ENCODE data around the gene EHMT1. TPM values are rescaled to one million over a fixed set of nuclear protein-coding genes. Genes with fewer than 3 reads are reported as not detected.

The EHMT1 gene
- polyA plus RNA-seq, 1 of the 3 experiments (the other 2 are of a cell fraction): 39.5 TPM

DNA sequence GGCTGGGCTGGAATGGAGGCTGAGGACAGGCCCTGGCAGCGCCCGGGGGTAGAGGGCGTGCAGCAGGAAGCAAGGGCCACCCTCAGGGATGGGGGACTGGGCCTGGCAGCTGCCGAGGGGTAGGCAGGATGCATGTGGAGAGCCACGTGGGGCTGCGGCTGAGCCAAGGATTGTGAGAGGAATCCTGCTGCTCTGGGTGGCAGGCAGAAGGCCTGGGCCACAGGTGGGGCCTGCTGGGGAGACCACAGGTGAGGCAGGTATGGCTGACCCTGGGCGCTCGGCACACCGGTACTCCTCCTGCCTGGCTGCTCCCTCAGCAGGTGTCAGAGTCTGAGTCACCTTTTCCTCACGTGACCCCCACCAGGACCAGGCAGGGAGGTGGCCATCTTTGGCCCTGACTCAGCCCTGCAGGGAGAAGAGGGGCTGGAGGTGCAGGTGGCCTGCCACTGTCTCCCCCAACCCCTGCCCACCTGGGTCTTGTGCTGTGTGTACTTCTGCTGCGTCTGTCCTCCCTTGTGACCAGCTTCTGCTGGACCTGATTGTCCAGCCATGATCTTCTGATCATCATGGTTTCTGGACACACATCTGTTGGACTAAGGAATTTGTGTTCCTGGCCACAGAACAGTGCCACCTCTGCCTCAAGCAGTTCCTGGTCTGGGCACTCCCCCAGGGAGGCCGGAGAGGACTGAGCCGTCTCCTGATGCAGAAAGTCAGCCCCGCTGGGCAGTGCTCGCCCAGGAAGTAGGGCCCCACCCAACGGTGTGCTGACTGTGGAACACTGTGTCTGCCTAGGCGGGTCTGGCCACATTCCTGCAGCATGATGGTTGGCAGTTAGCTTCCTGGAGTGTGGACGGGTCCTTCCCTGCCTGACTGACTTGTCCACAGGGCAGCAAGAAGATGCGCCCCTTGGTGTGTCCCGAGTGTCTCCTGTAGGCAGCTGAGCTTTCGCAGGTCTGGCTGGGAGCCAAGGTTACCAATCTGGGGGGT is 6.9 kb upstream of the EHMT1 start:
- Histone ChIP-seq H3K36me3 (replicated peaks in 1 of 2; ENCODE audit: control insufficient read depth in 1 of 2, insufficient read depth in 2 of 2, low read length in 1 of 2) (peaks cover 3 to 24% of the 10 kb centered on the region in 2 experiments), H3K9ac (peak overlapping the region; percentile 49; the same call in 1 of the 2 replicates), H3F3A (replicated peaks; ENCODE audit: insufficient read depth) (peaks cover 8% of the 10 kb centered on the region), H3K4me2 (peak overlapping the region; percentile 51), H4K20me1 (ENCODE audit: insufficient read depth) (no peaks in the 10 kb centered on the region; the same call in 1 of the 2 replicates), H3K4me1 (ENCODE audit: control insufficient read depth in 1 of 2, insufficient read depth in 2 of 2, low read depth in 1 of 2, low read length in 1 of 2) (peaks cover 16 to 18% of the 10 kb centered on the region in 2 experiments; a peak in 3 of 4 replicates), H3K9me3 (no peaks in the 10 kb centered on the region), H3K4me3 (ENCODE audit: low read depth in 2 of 2, low read length in 1 of 2) (no peak overlapping the region), H3K27ac (ENCODE audit: low read depth in 2 of 2, low read length in 1 of 2) (peak overlapping the region; percentile 40 to 60), H3K9me2 (no peaks in the 10 kb centered on the region), H2AFZ (ENCODE audit: low read depth) (no peak overlapping the region), H3K27me3 (ENCODE audit: insufficient read depth) (no peaks in the 10 kb centered on the region), H3K79me2 (ENCODE audit: insufficient read depth) (peaks cover 62% of the 10 kb centered on the region)
- ChIA-PET CTCF (no interaction called here), POLR2A (no interaction called here)
- WGBS (ENCODE audit: low lambda C conversion rate): 54% methylated on average over 14 of the region's 21 CpGs
- peak; percentile 36 for DNase-seq
- TF ChIP-seq, protein P1, sequence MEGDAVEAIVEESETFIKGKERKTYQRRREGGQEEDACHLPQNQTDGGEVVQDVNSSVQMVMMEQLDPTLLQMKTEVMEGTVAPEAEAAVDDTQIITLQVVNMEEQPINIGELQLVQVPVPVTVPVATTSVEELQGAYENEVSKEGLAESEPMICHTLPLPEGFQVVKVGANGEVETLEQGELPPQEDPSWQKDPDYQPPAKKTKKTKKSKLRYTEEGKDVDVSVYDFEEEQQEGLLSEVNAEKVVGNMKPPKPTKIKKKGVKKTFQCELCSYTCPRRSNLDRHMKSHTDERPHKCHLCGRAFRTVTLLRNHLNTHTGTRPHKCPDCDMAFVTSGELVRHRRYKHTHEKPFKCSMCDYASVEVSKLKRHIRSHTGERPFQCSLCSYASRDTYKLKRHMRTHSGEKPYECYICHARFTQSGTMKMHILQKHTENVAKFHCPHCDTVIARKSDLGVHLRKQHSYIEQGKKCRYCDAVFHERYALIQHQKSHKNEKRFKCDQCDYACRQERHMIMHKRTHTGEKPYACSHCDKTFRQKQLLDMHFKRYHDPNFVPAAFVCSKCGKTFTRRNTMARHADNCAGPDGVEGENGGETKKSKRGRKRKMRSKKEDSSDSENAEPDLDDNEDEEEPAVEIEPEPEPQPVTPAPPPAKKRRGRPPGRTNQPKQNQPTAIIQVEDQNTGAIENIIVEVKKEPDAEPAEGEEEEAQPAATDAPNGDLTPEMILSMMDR (IDR thresholded peaks at IDR 0.05): no peak
- TF ChIP-seq MEF2A (IDR thresholded peaks at IDR 0.05; ENCODE audit: borderline replicate concordance, low read depth) (no peak), EZH2phosphoT487 (IDR thresholded peaks at IDR 0.05; ENCODE audit: borderline replicate concordance, low read depth) (no peak), PBX3 (IDR thresholded peaks at IDR 0.05) (peak; percentile 26; the same call in 1 of the 2 replicates), RCOR1 (IDR thresholded peaks at IDR 0.05; ENCODE audit: low read length) (no peak), RFX5 (IDR thresholded peaks at IDR 0.05; ENCODE audit: low read length) (no peak), FOXM1 (IDR thresholded peaks at IDR 0.05; ENCODE audit: low read depth) (no peak), NRF1 (IDR thresholded peaks at IDR 0.05; ENCODE audit: low read depth, low read length) (no peak), MXI1 (IDR thresholded peaks at IDR 0.05; ENCODE audit: low read depth, low read length) (no peak), ELF1 (IDR thresholded peaks at IDR 0.05) (peak; percentile 69; the same call in 1 of the 2 replicates), GABPA (IDR thresholded peaks at IDR 0.05; ENCODE audit: low read depth) (no peak), MAX (IDR thresholded peaks at IDR 0.05; ENCODE audit: low read depth) (peak; percentile 59; the same call in 1 of the 2 replicates), FOXJ3 (CRISPR knock-in tag; IDR thresholded peaks at IDR 0.05) (no peak), SMC3 (IDR thresholded peaks at IDR 0.05; ENCODE audit: low read depth, low read length) (no peak), RAD21 (IDR thresholded peaks at IDR 0.05; ENCODE audit: low read length) (no peak), RXRA (IDR thresholded peaks at IDR 0.05; ENCODE audit: borderline replicate concordance, low read depth) (no peak), CHD2 (IDR thresholded peaks at IDR 0.05; ENCODE audit: low read length, partially characterized antibody) (no peak), EP300 (IDR thresholded peaks at IDR 0.05; ENCODE audit: borderline replicate concordance in 1 of 2, low read depth in 1 of 2, low read length in 1 of 2) (no peak), TAF1 (IDR thresholded peaks at IDR 0.05; ENCODE audit: borderline replicate concordance, low read depth, low read length) (0 out of 2 replicates have a peak, but pooled peaks have one; percentile 29), USF2 (IDR thresholded peaks at IDR 0.05; ENCODE audit: borderline replicate concordance, low read depth, low read length) (no peak)
- TF ChIP-seq, protein P2, sequence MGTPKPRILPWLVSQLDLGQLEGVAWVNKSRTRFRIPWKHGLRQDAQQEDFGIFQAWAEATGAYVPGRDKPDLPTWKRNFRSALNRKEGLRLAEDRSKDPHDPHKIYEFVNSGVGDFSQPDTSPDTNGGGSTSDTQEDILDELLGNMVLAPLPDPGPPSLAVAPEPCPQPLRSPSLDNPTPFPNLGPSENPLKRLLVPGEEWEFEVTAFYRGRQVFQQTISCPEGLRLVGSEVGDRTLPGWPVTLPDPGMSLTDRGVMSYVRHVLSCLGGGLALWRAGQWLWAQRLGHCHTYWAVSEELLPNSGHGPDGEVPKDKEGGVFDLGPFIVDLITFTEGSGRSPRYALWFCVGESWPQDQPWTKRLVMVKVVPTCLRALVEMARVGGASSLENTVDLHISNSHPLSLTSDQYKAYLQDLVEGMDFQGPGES (IDR thresholded peaks at IDR 0.05; ENCODE audit: low read depth, low read length): no peak
- TF ChIP-seq, protein P3, sequence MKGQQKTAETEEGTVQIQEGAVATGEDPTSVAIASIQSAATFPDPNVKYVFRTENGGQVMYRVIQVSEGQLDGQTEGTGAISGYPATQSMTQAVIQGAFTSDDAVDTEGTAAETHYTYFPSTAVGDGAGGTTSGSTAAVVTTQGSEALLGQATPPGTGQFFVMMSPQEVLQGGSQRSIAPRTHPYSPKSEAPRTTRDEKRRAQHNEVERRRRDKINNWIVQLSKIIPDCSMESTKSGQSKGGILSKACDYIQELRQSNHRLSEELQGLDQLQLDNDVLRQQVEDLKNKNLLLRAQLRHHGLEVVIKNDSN (IDR thresholded peaks at IDR 0.05; ENCODE audit: borderline replicate concordance, low read depth): peak; percentile 82
- TF ChIP-seq, protein P4, sequence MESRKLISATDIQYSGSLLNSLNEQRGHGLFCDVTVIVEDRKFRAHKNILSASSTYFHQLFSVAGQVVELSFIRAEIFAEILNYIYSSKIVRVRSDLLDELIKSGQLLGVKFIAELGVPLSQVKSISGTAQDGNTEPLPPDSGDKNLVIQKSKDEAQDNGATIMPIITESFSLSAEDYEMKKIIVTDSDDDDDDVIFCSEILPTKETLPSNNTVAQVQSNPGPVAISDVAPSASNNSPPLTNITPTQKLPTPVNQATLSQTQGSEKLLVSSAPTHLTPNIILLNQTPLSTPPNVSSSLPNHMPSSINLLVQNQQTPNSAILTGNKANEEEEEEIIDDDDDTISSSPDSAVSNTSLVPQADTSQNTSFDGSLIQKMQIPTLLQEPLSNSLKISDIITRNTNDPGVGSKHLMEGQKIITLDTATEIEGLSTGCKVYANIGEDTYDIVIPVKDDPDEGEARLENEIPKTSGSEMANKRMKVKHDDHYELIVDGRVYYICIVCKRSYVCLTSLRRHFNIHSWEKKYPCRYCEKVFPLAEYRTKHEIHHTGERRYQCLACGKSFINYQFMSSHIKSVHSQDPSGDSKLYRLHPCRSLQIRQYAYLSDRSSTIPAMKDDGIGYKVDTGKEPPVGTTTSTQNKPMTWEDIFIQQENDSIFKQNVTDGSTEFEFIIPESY (IDR thresholded peaks at IDR 0.05; ENCODE audit: borderline replicate concordance, low read depth): no peak
